Measurements from ENCODE around the gene DR1. TPM values are rescaled to one million over a fixed set of nuclear protein-coding genes. Genes with fewer than 3 reads are reported as not detected.
A peak's percentile ranks its signal among the peaks of the same experiment; 100 is the strongest.

DR1 gene
- total RNA-seq, result 10 to 100 TPM; 71.3 to 79.2 TPM

GRCh38 chr1:93345633-93346420 is at the start of gene DR1:
TSS of gene DR1 (plus strand) at chr1:93345907. CDS start at chr1:93346646, 739 bp downstream.
- peak; percentile 84 for ATAC-seq
- Mint-ChIP-seq H3K4me3 (peak within 1 kb of the TSS; percentile 86), H3K27ac (peak within 1 kb of the TSS; percentile 97), H3K9me3 (no peaks in the 10 kb centered on the region), H3K36me3 (ENCODE audit: low read depth) (peaks cover 29% of the 10 kb centered on the region), H3K27me3 (no peaks in the 10 kb centered on the region), H3K4me1 (ENCODE audit: low read depth) (peaks cover 25% of the 10 kb centered on the region)
- POLR2A ChIA-PET, result interaction anchor here (0.6 to 2.4 kb wide), 10 partner anchors 9 to 1888 kb away, joined by 3 to 12 read pairs (median 3); partner anchors contain the start of genes GCLM and RWDD3
- CTCF ChIA-PET, result interaction anchor here (0.8 to 2.7 kb wide), 2 partner anchors 9 to 41 kb away, joined by 3 to 15 read pairs; no protein-coding TSS in a partner anchor
- TF ChIP-seq CTCF (IDR thresholded peaks at IDR 0.05), result no peak
- intact Hi-C loops (cut with micrococcal nuclease), result loop anchor here (5.0 kb wide), 1 partner anchor 164 kb away; the partner anchor contains the start of genes CCDC18 and TMED5
- peak; percentile 92 for DNase-seq

GRCh38 chr1:93296555-93297154 is 49.1 kb upstream of the DR1 start:
- intact Hi-C loops (cut with micrococcal nuclease), result no loop called here
- no peak overlapping the region for H3K4me3 Mint-ChIP-seq
- H3K27ac Mint-ChIP-seq, result no peak overlapping the region
- peaks cover 11% of the 10 kb centered on the region for H3K36me3 Mint-ChIP-seq (ENCODE audit: low read depth)
- ChIA-PET POLR2A (no interaction called here), CTCF (interaction anchor here (4.7 kb wide), 1 partner anchor 8 kb away, joined by 27 read pairs; no protein-coding TSS in a partner anchor)
- H3K4me1 Mint-ChIP-seq (ENCODE audit: low read depth), result no peaks in the 10 kb centered on the region
- TF ChIP-seq CTCF (IDR thresholded peaks at IDR 0.05), result no peak
- DNase-seq (no peak), ATAC-seq (no peak)
- no peaks in the 10 kb centered on the region for H3K9me3 Mint-ChIP-seq
- no peaks in the 10 kb centered on the region for H3K27me3 Mint-ChIP-seq

GRCh38 chr1:93301131-93301530 is 44.6 kb upstream of the DR1 start:
- no peak for DNase-seq
- Mint-ChIP-seq H3K4me3 (no peak overlapping the region), H3K27me3 (no peaks in the 10 kb centered on the region), H3K27ac (no peak overlapping the region), H3K9me3 (no peaks in the 10 kb centered on the region), H3K4me1 (ENCODE audit: low read depth) (no peaks in the 10 kb centered on the region), H3K36me3 (ENCODE audit: low read depth) (no peaks in the 10 kb centered on the region)
- POLR2A ChIA-PET, result no interaction called here
- no peak for TF ChIP-seq CTCF (IDR thresholded peaks at IDR 0.05)
- CTCF ChIA-PET, result interaction anchor here (1.1 kb wide), 2 partner anchors 22 to 543 kb away, joined by 3 to 4 read pairs; no protein-coding TSS in a partner anchor
- intact Hi-C loops (cut with micrococcal nuclease), result loop anchor here (10.0 kb wide), 1 partner anchor 544 kb away; no protein-coding TSS in a partner anchor
- ATAC-seq, result no peak

- ATAC-seq, result no peak
- DNase-seq, result no peak
- no peak for TF ChIP-seq CTCF (IDR thresholded peaks at IDR 0.05)
- Mint-ChIP-seq H3K27ac (no peak overlapping the region), H3K4me3 (no peak overlapping the region), H3K9me3 (no peaks in the 10 kb centered on the region), H3K27me3 (no peaks in the 10 kb centered on the region), H3K36me3 (ENCODE audit: low read depth) (no peaks in the 10 kb centered on the region), H3K4me1 (ENCODE audit: low read depth) (no peaks in the 10 kb centered on the region)
- CTCF ChIA-PET, result interaction anchor here (1.1 to 1.4 kb wide), 2 partner anchors 10 to 542 kb away, joined by 3 to 4 read pairs; no protein-coding TSS in a partner anchor
- POLR2A ChIA-PET, result interaction anchor here (0.6 kb wide), 1 partner anchor 277 kb away, joined by 3 read pairs; no protein-coding TSS in a partner anchor
- intact Hi-C loops (cut with micrococcal nuclease), result loop anchor here (10.0 kb wide), 1 partner anchor 543 kb away; no protein-coding TSS in a partner anchor
Observed at GRCh38 chr1:93302078-93302477, 43.6 kb upstream of the DR1 start.

Data from activated CD8-positive, alpha-beta T cell treated with anti-CD3 and anti-CD28 coated beads for 36 hours (primary cell).